ENCODE data around the gene SLC10A7. TPM values are rescaled to one million over a fixed set of nuclear protein-coding genes. Genes with fewer than 3 reads are reported as not detected.
A peak's percentile ranks its signal among the peaks of the same experiment; 100 is the strongest.

Gene SLC10A7
- total and polyA plus RNA-seq, 8 donors = 1.8 to 36.0 (median 10.4) TPM

DNA sequence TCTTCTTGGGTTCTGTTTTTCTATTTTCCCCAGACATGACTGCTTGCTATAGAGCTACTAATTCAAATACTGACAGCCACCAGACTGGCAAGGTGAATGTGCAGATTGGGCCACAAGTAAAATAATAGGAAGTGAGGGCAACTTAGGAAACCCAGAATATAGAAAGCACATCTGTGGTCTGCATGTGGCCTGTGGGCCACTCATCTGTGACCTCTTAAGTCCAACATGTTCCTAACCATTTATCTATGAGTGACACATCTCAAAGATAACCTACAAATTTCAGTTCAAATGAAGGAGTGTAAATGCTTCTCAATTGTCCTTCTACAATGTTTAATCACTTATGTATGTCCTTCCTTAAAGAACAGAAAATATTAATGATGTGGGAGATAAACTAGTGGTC is 178.5 kb downstream of the SLC10A7 start:
- Histone ChIP-seq H3K4me3 (no peak overlapping the region), H3K4me1 (no peaks in the 10 kb centered on the region), H3K9me3 (no peaks in the 10 kb centered on the region), H3K27ac (no peak overlapping the region), H3K36me3 (no peaks in the 10 kb centered on the region), H3K27me3 (no peaks in the 10 kb centered on the region)
- DNase-seq = no peak
- intact Hi-C loops (cut with DNase I; ENCODE audit: low total_unique reads) = loop anchor here (10.0 kb wide), 1 partner anchor 572 kb away; no protein-coding TSS in a partner anchor
- TF ChIP-seq POLR2AphosphoS5 (IDR thresholded peaks at IDR 0.05) = no peak
- no peak for TF ChIP-seq POLR2A (IDR thresholded peaks at IDR 0.05)
- TF ChIP-seq CTCF (IDR thresholded peaks at IDR 0.05) = no peak
- no peak for TF ChIP-seq EP300 (IDR thresholded peaks at IDR 0.05)

- intact Hi-C loops (cut with DNase I; ENCODE audit: low total_unique reads) = loop anchor here (10.0 kb wide), 1 partner anchor 572 kb away; no protein-coding TSS in a partner anchor
- no peak overlapping the region for H3K4me3 ChIP-seq
- no peak overlapping the region for H3K27ac ChIP-seq
- WGBS, 5 donors = 69 to 94% (median 82%) methylated on average over 1 of the region's 1 CpG
- TF ChIP-seq POLR2A (IDR thresholded peaks at IDR 0.05) = no peak
- peak in 2 of 7 experiments; percentile 54 to 67 for TF ChIP-seq CTCF (IDR thresholded peaks at IDR 0.05)
- no peaks in the 10 kb centered on the region for H3K4me1 ChIP-seq
- no peaks in the 10 kb centered on the region for H3K27me3 ChIP-seq
- H3K36me3 ChIP-seq = no peaks in the 10 kb centered on the region
- no peaks in the 10 kb centered on the region for H3K9me3 ChIP-seq
- DNase-seq = peak in 1 of 2 donors; percentile 74
Measured at GRCh38 chr4:146342600-146343192, 179.0 kb downstream of the SLC10A7 start.

GRCh38 chr4:146340798-146341197 is 180.9 kb downstream of the SLC10A7 start:
- no peak overlapping the region for H3K27ac ChIP-seq
- DNase-seq = peak in 1 of 2 donors; percentile 13

DNA sequence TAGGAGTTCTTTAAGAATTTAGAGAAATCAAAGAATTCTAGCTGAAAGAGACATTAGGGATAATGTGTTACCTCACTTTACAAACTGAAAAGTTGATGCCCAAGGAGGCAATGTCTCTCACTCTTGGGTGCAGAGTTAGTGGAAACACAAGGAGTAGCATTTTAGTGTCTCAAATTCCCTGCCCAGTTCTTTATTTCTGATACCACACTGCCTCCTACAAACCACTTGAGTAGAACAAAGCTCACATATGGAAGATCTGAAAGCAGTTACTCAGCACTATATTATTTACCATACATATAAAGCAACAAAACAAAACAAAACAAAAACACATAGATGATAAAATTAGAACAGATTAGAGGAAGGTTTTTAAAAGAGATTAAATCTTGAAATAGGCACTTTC is 183.2 kb downstream of the SLC10A7 start:
- TF ChIP-seq EP300 (IDR thresholded peaks at IDR 0.05) = no peak
- no peak for TF ChIP-seq POLR2A (IDR thresholded peaks at IDR 0.05)
- no peak for TF ChIP-seq CTCF (IDR thresholded peaks at IDR 0.05)
- no peak for TF ChIP-seq POLR2AphosphoS5 (IDR thresholded peaks at IDR 0.05)

More at GRCh38 chr4:146340798-146341197, 180.9 kb downstream of the SLC10A7 start:
- no peak for TF ChIP-seq POLR2AphosphoS5 (IDR thresholded peaks at IDR 0.05)
- TF ChIP-seq EP300 (IDR thresholded peaks at IDR 0.05) = no peak
- TF ChIP-seq POLR2A (IDR thresholded peaks at IDR 0.05) = no peak
- peak in 2 of 7 experiments; percentile 39 to 45 for TF ChIP-seq CTCF (IDR thresholded peaks at IDR 0.05)
- H3K27me3 ChIP-seq = no peaks in the 10 kb centered on the region
- intact Hi-C loops (cut with DNase I; ENCODE audit: low total_unique reads) = loop anchor here (10.0 kb wide), 1 partner anchor 574 kb away; no protein-coding TSS in a partner anchor
- H3K36me3 ChIP-seq = no peaks in the 10 kb centered on the region
- H3K4me1 ChIP-seq = peaks cover 6 to 15% (median 11%) of the 10 kb centered on the region in 4 donors
- no peaks in the 10 kb centered on the region for H3K9me3 ChIP-seq
- H3K4me3 ChIP-seq = no peak overlapping the region

More for the DNA sequence above, 183.2 kb downstream of the SLC10A7 start:
- H3K27me3 ChIP-seq = no peaks in the 10 kb centered on the region
- H3K36me3 ChIP-seq = no peaks in the 10 kb centered on the region
- H3K4me3 ChIP-seq = no peak overlapping the region
- H3K4me1 ChIP-seq = peaks cover 11 to 26% (median 16%) of the 10 kb centered on the region in 4 donors
- no peaks in the 10 kb centered on the region for H3K9me3 ChIP-seq
- H3K27ac ChIP-seq = no peak overlapping the region
- no peak for DNase-seq
- intact Hi-C loops (cut with DNase I; ENCODE audit: low total_unique reads) = no loop called here
